RPMI7951 (cell line): Measurements from ENCODE around the gene EBI3. TPM values are rescaled to one million over a fixed set of nuclear protein-coding genes. Genes with fewer than 3 reads are reported as not detected.
"Not testable (repeated sequence)": the region's sequence is repeated elsewhere in the genome, so short reads cannot be mapped to it uniquely, and the experiment has no call there.

Source experiments
- DNase-seq: peaks from one replicate; pipeline ENCODE4 v3.0.0-alpha.2; 2012; ENCODE audit warnings: low read depth
- total RNA-seq: library from RNA; depleted of rRNA; stranded (reverse); fragments of >200 nt; shearing (Covaris generic); gene quantifications from 2 replicates; pipeline ENCODE4 v1.2.3, GENCODE V29; 2014

The EBI3 gene
- total RNA-seq, 1 experiment from 2014 or later, result 1.1 TPM

DNA sequence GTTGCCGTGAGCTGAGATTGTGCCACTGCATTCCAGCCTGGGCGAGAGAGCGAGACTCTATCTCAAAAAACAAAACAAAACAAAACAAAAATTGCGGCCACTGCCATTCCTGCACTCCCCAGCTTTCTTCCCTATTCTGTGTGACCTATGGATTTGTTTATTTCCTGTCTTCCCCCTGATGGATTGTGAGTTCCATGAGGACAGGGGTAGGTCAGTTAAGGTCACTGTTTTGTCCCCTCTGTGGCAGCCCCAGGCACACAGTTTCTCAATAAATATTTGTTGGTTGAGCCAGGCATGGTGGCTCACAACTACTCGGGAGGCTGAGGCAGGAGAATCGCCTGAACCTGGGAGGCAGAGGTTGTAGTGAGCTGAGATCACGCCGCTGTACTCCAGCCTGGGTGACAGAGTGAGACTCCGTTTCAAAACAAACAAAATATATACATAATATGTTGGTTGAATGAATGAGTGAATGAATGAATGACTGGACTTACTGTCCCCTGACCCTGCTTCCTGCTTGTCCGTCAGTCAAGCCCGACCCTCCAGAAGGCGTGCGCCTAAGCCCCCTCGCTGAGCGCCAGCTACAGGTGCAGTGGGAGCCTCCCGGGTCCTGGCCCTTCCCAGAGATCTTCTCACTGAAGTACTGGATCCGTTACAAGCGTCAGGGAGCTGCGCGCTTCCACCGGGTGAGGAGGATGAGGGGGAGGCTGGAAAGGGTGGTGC is 5.0 kb downstream of the EBI3 start:
- no peak for DNase-seq

DNA sequence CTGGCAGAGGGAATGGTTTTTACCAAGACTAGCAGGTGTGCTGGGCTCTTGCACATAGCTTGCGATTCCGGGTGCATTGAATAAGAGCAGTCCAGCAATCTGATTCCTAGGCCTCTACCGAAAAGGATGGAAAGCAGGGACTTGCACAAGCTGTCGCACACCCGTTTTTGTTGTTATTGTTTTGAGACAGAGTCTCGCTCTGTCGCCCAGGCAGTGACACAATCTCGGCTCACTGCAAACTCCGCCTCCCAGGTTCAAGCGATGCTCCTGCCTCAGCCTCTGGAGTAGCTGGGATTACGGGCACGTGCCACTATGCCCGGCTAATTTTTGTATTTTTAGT is 5.5 kb downstream of the EBI3 start:
- no peak for DNase-seq

DNA sequence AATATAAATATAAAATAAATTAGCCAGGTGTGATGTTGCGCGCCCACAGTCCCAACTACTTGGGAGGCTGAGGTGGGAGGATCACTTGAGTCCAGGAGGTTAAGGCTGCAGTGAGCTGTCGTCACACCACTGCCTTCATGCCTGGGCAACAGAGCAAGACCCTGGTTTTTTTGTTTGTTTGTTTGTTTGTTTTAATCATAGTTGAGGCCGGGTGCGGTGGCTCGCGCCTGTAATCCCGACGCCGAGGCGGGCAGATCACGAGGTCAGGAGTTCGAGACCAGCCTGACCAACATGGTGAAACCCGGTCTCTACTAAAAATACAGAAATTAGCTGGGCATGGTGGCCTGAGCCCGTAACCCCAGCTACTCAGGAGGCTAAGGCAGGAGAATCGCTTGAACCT is 8.2 kb downstream of the EBI3 start:
- DNase-seq, result not testable (repeated sequence)

DNA sequence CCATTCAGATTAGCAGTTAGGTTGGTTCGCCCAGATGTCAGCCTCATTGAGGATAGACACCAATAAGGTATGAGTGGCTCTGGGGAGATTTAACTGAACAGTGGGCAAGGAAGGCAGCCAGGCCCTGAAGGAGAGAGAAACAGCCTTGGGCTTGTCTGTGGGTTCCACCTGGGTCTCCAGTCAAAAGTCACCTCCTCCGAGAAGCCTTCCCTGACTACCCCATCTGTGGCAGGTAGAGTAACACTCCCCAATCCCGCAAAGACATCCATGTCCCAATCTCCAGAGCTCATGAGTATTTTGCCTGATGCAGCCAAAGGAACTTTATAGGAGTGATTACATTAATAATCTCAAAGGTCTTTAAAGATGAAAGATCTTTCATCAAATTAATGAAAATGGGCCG is 9.5 kb downstream of the EBI3 start:
- no peak for DNase-seq

DNA sequence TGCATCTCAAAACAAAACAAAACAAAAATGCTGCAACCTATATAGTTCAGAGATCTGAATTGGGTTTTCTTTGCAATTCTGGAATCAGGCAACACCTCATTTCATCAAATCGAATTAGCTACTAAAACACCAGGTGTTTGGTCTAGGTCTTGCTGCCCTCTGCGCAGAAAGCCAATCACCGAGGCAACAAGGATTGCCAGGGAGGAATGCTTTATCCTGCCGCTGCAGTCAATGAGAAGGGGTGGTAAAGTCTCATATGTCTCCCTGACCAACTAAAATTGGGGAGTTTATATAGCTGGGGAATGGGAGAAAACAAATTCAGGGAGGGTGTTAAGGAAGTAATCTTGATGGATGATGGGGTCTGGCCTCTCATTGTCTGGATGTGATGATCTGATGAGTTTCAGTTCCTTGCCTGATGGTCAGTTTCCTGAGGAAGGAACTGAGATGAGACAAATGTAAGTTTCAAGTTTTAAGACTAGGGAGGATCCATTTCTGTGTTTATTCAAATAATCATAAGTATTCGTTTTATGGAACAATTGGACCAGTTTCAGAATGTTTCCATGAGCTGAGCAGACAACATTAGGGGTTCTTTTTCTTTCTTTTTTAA is 12.6 kb downstream of the EBI3 start:
- DNase-seq, result no peak

DNA sequence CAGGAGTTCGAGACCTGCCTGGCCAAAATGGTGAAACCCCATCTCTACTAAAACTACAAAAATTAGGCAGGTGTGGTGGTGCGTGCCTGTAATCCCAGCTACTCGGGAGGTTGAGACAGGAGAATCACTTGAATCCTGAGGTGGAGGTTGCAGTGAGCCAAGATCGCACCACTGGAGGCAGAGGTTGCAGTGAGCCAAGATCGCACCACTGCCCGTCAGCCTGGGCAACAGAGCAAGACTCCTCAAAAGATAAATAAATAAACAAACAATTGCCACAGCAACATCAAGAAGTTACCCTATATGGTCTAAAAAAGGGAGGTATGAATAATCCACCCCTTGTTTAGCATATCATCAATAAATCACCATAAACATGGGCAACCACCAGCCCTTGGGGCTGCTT is 16.6 kb downstream of the EBI3 start:
- DNase-seq, result not testable (repeated sequence)

DNA sequence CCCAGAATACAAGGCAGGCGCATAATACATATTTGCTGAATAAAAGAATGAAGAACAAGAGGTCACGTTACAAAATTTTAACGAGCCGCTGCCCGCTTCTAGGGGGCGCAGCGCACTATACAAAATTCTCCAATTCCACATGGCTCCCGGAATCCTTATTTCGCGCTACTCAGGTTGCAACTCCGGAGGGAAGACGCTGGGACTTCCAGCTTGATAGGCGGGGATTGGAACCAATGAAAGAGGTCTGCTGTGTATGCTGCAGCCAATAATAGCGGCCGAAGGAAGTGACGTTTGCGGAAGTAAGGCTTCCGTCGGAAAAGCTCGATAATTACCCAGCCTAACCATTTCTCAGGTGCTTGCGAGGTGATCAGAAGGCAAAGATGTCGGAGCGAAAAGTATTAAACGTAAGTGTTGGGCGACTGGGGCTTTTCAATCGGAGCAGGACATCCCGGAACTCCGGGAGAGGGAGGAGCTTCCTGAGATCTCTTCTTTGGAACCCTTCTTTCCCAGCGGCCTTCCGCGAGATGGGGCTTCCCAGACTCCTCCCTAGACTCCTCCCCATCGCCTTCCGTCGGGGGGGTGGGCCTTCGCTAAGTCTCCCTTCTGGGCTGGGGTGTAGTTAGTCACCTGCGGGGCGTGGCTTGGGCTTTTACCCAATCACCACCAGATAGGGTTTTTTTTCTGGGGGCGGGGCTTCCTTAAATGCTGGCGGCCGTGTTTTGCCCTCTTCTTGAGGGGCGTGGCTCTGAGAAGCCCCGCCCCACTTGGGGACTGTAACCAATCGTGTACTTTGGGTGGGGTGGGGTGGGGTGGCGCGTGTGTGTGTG is 17.7 kb downstream of the EBI3 start, which contains the start of gene YJU2:
YJU2 (plus strand) TSS at position 314 of the 827 bp plus-strand sequence; CDS start at position 381, 67 bp downstream.
- DNase-seq, result peak; percentile 99

DNA sequence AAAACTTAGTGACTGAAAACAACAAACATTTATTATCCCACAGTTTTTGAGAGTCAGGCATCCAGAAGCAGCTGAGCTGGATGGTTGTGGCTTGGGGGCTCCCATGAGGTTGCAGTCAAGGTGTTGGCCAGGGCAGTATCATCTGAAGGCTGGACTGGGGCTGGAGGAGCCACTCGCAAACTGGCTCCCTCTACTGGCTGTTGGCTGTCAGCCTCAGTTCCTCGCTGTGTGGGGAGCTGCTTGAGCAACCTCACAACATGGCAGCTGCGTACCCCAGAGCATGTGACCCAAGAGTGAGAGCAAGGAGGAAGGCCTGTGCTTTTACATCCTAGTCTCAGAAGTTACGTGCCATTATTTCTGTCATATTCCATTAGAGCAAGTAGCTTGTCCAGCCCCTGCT is 27.2 kb downstream of the EBI3 start:
- no peak for DNase-seq

DNA sequence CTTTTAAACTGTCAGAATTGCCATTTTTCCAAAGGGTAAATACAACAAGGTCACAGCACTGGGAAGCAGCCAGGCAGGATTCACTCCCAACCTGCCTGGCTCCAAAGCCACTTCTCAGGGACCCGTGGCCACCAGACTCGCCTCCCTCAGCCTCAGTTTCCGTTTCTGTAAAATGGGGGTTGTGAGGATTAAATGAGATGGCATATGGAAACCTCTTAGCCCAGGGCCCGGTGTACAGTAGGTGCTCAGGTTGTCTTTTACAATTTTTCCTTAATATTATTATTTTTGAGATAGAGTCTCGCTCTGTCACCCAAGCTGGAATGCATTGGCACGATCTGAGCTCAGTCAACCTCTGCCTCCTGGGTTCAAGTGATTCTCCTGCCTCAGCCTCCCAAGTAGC is 27.7 kb downstream of the EBI3 start:
- DNase-seq, result no peak

DNA sequence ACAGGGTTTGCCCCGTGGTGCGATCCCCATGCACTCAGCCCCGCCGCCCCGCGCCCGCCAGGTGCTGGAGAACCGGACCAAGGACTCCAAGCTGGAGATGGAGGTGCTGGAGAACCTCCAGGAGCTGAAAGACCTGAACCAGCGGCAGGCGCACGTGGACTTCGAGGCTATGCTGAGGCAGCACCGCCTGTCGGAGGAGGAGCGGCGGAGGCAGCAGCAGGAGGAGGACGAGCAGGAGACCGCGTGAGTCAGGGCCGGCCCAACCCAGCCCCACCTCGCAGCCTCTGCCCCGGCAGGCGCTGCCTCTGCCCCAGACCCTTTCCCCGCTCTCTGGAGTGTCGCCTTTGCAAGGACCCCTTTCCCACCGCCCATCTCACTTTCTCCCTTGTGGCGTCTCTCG is 28.9 kb downstream of the EBI3 start:
- DNase-seq, result no peak

DNA sequence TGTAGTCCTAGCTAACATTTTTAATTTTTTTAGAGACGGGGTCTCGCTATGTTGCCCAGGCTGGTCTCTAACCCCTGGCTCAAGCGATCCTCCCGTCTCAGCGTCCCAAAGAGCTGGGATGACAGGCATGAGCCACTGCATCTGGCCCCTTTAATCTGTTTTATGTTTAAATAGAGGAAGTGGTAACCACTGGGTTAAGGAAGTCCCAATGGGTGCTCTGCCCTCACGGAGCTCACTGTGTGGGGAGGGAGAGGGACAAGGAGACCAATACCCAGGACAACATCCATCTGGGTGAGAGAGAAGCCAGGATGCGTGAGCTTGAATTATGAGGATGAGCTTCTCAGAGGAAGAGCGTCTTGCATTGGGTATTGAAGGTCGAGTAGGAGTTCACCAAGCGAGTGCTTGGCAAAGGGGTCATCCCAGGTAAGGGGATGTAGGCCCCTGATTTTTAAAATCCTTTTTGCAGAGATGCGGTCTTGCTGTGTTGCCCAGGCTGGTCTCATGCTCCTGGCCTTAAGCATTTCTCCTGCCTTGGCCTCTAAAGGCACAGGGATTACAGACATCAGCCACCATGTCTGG is 31.4 kb downstream of the EBI3 start:
- DNase-seq, result no peak

DNA sequence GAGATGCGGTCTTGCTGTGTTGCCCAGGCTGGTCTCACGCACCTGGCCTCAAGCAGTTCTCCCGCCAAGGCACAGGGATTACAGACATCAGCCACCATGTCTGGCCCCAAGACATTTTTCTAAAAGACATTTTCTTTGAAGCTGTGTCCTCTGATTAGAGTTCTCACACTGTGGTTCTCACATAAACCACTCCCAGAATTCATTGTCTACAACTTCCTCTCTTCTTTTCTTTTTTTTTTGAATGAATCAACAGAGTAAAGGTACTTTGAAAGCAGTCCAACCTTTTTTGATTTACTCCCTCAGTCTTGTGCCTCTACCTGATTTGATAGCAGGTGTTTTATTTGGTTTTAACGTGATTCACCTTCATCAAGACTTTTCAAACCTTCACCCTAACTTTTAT is 35.5 kb downstream of the EBI3 start:
- DNase-seq, result no peak

DNA sequence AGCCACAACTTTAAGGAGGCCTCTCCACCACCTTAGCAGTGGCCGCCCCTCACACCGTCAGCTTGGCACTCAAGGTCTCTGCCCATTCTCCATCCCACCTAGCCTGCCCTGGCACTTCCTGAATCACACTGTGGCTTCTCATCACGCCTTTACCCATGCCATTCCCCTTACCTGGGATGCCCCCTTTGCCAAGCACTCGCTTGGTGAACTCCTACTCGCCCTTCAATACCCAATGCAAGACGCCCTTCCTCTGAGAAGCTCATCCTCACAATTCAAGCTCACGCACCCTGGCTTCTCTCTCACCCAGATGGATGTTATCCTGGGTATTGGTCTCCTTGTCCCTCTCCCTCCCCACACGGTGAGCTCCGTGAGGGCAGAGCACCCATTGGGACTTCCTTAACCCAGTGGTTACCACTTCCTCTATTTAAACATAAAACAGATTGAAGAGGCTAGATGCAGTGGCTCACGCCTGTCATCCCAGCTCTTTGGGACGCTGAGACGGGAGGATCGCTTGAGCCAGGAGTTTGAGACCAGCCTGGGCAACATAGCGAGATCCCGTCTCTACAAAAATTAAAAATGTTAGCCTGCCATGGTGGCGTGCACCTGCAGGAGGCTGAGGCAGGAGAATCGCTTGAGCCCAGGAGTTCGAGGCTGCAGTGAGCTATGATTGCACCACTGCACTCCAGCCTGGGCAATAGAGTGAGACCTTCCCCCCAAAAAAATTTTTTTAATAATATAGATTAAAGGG is 37.1 kb downstream of the EBI3 start:
- no peak for DNase-seq

DNA sequence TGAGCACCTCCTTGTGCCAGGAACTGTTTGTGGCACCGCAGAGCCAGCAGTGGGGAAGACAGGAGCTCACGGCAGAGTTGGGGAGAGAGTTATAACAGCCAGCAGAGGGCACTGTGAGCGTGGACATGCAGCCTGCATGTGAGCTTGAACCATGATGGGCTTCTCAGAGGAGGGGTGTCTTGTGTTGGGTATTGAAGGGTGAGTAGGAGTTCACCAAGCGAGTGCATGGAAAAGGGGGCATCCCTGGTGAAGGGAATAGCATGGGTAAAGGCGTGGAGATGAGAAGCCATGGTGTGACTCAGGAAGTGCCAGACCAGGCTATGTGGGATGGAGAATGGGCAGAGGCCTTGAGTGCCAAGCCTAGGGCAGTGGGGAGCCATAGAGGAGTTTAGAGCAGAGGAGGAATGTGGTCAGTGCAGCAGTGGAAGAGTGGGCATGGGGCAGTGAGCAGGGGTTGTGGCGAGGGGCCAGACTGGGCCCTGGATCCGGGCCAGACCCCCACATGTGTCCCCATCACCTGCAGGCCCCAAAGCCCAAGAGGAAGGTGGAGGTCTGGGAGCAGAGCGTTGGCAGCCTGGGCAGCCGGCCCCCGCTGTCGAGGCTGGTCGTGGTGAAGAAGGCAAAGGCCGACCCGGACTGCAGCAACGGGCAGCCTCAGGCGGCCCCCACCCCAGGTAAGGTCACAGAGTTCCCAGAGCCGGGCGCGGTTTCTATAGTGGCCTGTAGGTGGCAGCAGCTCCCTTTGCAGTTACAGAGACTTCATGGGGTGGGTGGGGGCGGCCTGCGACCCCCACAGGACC is 38.0 kb downstream of the EBI3 start:
- peak; percentile 62 for DNase-seq

DNA sequence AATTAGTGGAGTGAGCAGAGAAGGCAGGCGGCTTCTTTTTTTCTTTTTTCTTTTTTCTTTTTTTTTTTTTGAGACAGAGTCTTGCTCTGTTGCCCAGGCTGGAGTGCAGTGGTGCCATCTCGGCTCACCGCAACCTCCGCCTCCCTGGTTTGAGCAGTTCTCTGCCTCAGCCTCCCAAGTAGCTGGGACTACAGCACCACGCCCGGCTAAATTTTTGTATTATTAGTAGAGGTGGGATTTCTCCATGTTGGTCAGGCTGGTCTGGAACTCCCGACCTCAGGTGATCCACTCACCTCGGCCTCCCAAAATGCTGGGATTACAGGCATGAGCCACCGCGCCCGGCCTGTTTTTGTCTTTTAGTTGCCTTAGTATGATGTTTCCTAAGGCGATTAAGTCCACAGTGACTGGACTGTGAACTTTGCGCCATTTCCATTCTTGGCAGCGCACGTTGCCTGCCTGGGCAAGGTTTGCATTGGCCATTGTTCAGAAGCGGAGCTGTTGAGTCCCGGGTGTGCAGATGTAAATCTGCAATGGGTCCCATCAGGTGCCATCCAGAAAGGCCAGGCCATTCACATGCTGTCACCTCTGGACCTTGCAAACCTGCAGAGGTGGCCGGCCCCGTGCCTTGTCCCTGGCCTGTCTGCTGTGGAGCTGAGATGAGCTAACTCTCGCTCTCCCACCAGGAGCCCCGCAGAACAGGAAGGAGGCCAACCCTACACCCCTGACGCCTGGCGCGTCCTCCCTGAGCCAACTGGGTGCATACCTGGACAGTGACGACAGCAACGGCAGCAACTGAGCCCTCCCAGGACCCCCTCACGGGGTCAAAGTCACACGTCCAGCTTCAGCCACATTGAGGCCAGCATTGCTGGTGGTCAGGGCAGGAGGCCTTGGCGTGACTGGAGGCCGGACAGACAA is 38.8 kb downstream of the EBI3 start:
- no peak for DNase-seq

DNA sequence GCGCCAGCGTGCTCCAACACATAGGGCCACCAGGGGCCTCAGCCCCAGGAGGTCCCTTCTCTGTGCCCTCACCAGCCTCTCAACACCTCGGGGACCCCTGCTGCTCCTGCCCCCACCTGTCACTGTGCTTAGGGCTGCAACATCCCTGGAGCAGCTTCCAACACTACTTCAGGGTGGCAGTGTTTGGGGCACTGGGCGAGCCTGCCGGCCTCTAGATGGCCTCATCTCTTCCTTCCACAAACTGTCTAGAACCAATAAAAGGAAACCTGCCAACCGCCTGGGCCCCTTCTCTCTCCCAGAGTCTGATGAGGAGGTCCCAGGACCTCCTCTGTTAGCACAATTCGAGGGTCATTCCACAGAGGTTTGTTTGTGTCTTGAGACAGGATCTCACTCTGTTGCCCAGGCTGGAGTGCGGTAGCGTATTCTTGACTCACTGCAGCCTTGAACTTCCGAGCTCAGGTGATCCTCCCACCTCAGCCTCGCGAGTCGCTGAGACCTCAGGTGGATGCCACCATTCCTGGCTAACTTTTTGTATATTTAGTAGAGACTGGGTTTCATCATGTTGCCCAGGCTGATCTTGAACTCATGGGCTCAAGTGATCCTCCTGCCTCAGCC is 39.6 kb downstream of the EBI3 start:
- no peak for DNase-seq

DNA sequence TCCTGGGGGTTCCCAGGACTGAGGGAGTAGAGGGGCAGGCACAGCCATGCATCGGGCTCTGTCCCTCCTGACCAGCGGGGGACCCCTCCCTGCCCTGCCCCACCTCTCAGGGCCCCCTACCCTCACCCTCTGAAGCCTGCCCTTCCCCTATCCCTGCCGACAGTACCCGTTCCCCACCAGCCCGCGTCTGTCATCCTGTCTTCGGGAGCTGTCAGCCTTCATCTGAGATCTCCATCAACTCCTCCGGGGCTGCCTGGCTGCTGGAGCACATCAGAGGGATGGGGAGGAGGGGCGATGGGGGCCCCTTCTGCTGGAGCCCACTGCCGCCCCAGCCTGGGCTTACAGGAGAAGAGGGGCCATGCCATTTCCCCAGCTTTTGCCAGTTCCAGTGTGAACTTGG is 43.6 kb downstream of the EBI3 start:
- no peak for DNase-seq

DNA sequence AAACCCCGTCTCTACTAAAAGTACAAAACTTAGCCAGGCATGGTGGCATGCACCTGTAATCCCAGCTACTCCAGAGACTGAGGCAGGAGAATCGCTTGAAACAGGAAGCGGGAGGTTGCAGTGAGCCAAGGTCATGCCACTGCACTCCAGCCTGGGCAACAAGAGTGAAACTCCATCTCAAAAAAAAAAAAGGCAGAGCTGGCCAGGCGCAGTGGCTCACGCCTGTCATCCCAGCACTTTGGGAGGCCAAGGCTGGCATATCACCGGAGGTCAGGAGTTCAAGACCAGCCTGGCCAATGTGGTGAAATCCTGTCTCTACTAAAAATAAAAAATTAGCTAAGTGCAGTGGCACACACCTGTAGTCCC is 45.0 kb downstream of the EBI3 start:
- not testable (repeated sequence) for DNase-seq

DNA sequence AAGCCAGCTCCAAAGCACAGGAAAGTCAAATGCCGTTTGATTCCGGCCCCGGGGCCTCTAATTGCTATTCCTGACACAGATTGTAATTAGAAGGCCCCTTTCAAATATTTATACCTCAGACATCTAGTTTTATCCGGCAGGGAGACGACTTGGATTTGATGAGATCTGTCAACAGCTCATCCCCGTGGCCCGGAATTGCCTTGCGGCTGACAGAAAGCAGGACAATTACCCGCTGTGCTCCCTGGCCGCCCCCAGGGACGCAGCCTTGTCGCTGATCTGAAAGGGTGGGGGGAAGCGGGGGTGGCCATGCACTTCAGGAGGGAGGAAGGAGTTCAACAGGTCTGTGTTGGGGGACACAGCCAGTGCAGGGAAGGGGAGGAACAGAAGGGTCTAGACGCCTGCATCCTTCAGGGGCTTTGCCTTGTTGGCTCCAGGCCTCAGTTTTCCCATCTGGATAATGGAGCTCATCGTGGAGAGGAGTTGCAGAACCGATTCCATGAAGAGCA is 47.9 kb downstream of the EBI3 start:
- DNase-seq, result no peak
